DMS 273 treated with DMSO at 0.1 percent for 48 hours (cell line): ENCODE measurements around the gene TENT5A.
"Not testable (repeated sequence)": the region's sequence is repeated elsewhere in the genome, so short reads cannot be mapped to it uniquely, and the experiment has no call there.

Experiments used
- DNase-seq: peaks from one replicate; lab custom pipeline; 2025; lab: John Stamatoyannopoulos, UW

The TENT5A gene

GRCh38 chr6:81752084-81752920, at the start of gene TENT5A:
TENT5A (minus strand) TSS chr6:81752681; CDS start chr6:81752141, 540 bp downstream.
- DNase-seq = peak; percentile 66

- no peak for DNase-seq
Measured at GRCh38 chr6:81801489-81801888, 49.0 kb upstream of the TENT5A start.

- DNase-seq = no peak
Measured at GRCh38 chr6:81800666-81801065, 48.2 kb upstream of the TENT5A start.

- DNase-seq = no peak
Measured at GRCh38 chr6:81799323-81799722, 46.8 kb upstream of the TENT5A start.

- no peak for DNase-seq
Measured at GRCh38 chr6:81797591-81797990, 45.1 kb upstream of the TENT5A start.

GRCh38 chr6:81795890-81796289, 43.4 kb upstream of the TENT5A start:
- no peak for DNase-seq

GRCh38 chr6:81793821-81794475, 41.5 kb upstream of the TENT5A start:
- DNase-seq = no peak

- DNase-seq = no peak
Measured at GRCh38 chr6:81792826-81793225, 40.3 kb upstream of the TENT5A start.

GRCh38 chr6:81791756-81792155, 39.3 kb upstream of the TENT5A start:
- DNase-seq = no peak

- no peak for DNase-seq
Measured at GRCh38 chr6:81790034-81790433, 37.6 kb upstream of the TENT5A start.

- DNase-seq = no peak
Measured at GRCh38 chr6:81789291-81789690, 36.8 kb upstream of the TENT5A start.

- no peak for DNase-seq
Measured at GRCh38 chr6:81788748-81789147, 36.3 kb upstream of the TENT5A start.

- DNase-seq = no peak
Measured at GRCh38 chr6:81787313-81788068, 35.0 kb upstream of the TENT5A start.

- DNase-seq = no peak
Measured at GRCh38 chr6:81786150-81786549, 33.7 kb upstream of the TENT5A start.

GRCh38 chr6:81785377-81785776, 32.9 kb upstream of the TENT5A start:
- no peak for DNase-seq

GRCh38 chr6:81783893-81784292, 31.4 kb upstream of the TENT5A start:
- DNase-seq = no peak

GRCh38 chr6:81781624-81782023, 29.1 kb upstream of the TENT5A start:
- no peak for DNase-seq

GRCh38 chr6:81777586-81778268, 25.2 kb upstream of the TENT5A start:
- DNase-seq = no peak

GRCh38 chr6:81776219-81776618, 23.7 kb upstream of the TENT5A start:
- not testable (repeated sequence) for DNase-seq

- DNase-seq = no peak
Measured at GRCh38 chr6:81774542-81774941, 22.1 kb upstream of the TENT5A start.

GRCh38 chr6:81773887-81774286, 21.4 kb upstream of the TENT5A start:
- no peak for DNase-seq

GRCh38 chr6:81772741-81773140, 20.3 kb upstream of the TENT5A start:
- DNase-seq = no peak
